MCF 10A (cell line): ENCODE measurements around the gene CKAP2. TPM values are rescaled to one million over a fixed set of nuclear protein-coding genes. Genes with fewer than 3 reads are reported as not detected.

Source experiments
- BruUV-seq: library from RNA; stranded (reverse); fragments of 400-500 nt; replicated peaks from 2 replicates; lab custom pipeline; 2021; lab: Mats Ljungman, UMichigan
- CTCF ChIA-PET: fragments of 300-600 bp; sonication (Branson Sonifier 250); formaldehyde crosslinking; extraction: SDS; loops from one replicate; lab custom pipeline; 2021; ENCODE audit warnings: antibody characterized with exemption, inconsistent platforms; lab: Yijun Ruan, JAX
- POLR2A ChIA-PET: fragments of 300-600, 350-650 bp; sonication (Branson Sonifier 250); formaldehyde crosslinking; extraction: SDS; loops from one replicate; lab custom pipeline; 2020; ENCODE audit warnings: antibody characterized with exemption, inconsistent platforms; lab: Yijun Ruan, JAX
- DNase-seq: peaks from one replicate; pipeline ENCODE4 v3.0.0-alpha.2; 2018; ENCODE audit not compliant: unreplicated experiment
- H3K27ac Mint-ChIP-seq: one replicate; pipeline ENCODE4 v1.8.0; 2022; ENCODE audit warnings: mild to moderate bottlenecking, low read depth, mixed read lengths; ENCODE audit not compliant: unreplicated experiment
- H3K27me3 Mint-ChIP-seq: one replicate; pipeline ENCODE4 v1.8.0; 2022; ENCODE audit warnings: mixed read lengths; ENCODE audit not compliant: insufficient read depth, unreplicated experiment
- H3K36me3 Mint-ChIP-seq: one replicate; pipeline ENCODE4 v1.8.0; 2022; ENCODE audit warnings: mild to moderate bottlenecking, moderate library complexity, mixed read lengths; ENCODE audit not compliant: insufficient read depth, unreplicated experiment
- H3K4me1 Mint-ChIP-seq: one replicate; pipeline ENCODE4 v1.8.0; 2022; ENCODE audit warnings: mixed read lengths; ENCODE audit not compliant: insufficient read depth, unreplicated experiment
- H3K4me3 Mint-ChIP-seq: one replicate; pipeline ENCODE4 v1.8.0; 2022; ENCODE audit warnings: mild to moderate bottlenecking, moderate library complexity, mixed read lengths; ENCODE audit not compliant: unreplicated experiment
- H3K9me3 Mint-ChIP-seq: one replicate; pipeline ENCODE4 v1.8.0; 2022; ENCODE audit warnings: mixed read lengths; ENCODE audit not compliant: unreplicated experiment
- CTCF ChIP-seq: fragments of 200-600 bp; IDR thresholded peaks from one replicate; pipeline ENCODE4 v1.8.0; 2022; ENCODE audit warnings: antibody characterized with exemption, mild to moderate bottlenecking; ENCODE audit not compliant: unreplicated experiment
- intact Hi-C: fragments of 100-400 bp; cut with micrococcal nuclease; formaldehyde crosslinking; loops from 2 replicates; pipeline ENCODE4 v1.14.1; 2022
- total RNA-seq: library from RNA; stranded (reverse); gene quantifications from 2 replicates; pipeline ENCODE4 v1.2.3, GENCODE V29; 2022

The CKAP2 gene
- total RNA-seq, 1 experiment from 2014 or later: 50.7 TPM

- Mint-ChIP-seq H3K4me1 (no peaks in the 10 kb centered on the region), H3K27me3 (no peaks in the 10 kb centered on the region), H3K4me3 (no peak overlapping the region), H3K9me3 (no peaks in the 10 kb centered on the region), H3K36me3 (peaks cover 85% of the 10 kb centered on the region), H3K27ac (peak overlapping the region; percentile 27)
- CTCF ChIA-PET: interaction anchor here (0.6 to 1.6 kb wide), 3 partner anchors 9 to 18 kb away, joined by 3 read pairs; no protein-coding TSS in a partner anchor
- no peak for TF ChIP-seq CTCF
- POLR2A ChIA-PET: interaction anchor here (0.6 to 2.3 kb wide), 4 partner anchors 9 to 26 kb away, joined by 4 to 6 read pairs (median 4); no protein-coding TSS in a partner anchor
- intact Hi-C loops: no loop called here
- DNase-seq: no peak
- no TSS peak for BruUV-seq
Measured at GRCh38 chr13:52432456-52432855, 22.8 kb upstream of the CKAP2 start.

DNA sequence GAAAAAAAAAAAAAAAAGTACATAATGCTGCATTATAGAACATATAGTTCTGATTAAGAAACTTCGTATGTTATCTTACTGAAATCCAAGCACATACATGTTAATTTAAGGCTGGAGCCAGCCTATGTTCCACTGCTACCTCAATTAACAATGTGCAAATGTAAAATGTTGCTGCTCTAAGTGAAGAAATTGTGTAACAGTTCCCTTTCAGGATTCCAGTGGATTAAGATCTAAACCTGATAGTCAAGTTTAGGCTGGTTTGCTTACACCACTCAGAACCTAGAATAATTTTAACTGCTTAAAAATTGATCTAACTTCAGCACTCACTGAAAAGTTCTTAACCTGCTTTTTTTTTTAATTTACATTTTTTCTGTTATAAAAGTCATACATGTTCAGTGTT lies 9.0 kb upstream of the CKAP2 start:
- DNase-seq: no peak
- POLR2A ChIA-PET: interaction anchor here (1.7 to 5.5 kb wide), 2 partner anchors 31 to 103 kb away, joined by 4 to 101 read pairs; no protein-coding TSS in a partner anchor
- CTCF ChIA-PET: interaction anchor here (0.6 kb wide), 2 partner anchors 27 to 599 kb away, joined by 3 to 5 read pairs; no protein-coding TSS in a partner anchor
- Mint-ChIP-seq H3K4me1 (peaks cover 17% of the 10 kb centered on the region), H3K36me3 (peaks cover 50% of the 10 kb centered on the region), H3K4me3 (no peak overlapping the region), H3K27ac (no peak overlapping the region), H3K9me3 (no peaks in the 10 kb centered on the region), H3K27me3 (no peaks in the 10 kb centered on the region)
- intact Hi-C loops: no loop called here
- BruUV-seq: no TSS peak
- TF ChIP-seq CTCF: no peak

DNA sequence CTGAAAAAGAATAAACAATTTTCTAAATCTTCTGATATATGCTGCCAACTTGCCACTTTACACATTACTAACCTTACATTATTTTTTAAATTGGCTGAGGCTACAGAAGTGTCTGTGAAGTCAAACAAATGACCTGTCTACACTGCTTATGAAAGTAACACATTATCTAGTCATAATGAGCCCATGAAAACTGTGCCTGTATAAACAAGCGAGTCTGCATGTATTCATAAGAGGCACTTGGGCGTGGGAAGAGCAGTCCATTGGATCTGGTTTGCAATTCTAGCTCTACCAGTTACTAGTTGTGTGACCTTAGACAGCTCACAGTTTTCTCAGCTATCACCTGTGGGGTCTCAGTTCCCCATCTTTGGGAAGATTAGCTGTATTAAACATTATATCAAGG lies 7.9 kb upstream of the CKAP2 start:
- ChIA-PET POLR2A (interaction anchor here (0.6 to 6.0 kb wide), 8 partner anchors 8 to 551 kb away, joined by 3 to 101 read pairs (median 13); no protein-coding TSS in a partner anchor), CTCF (interaction anchor here (0.6 to 7.0 kb wide), 6 partner anchors 15 to 102 kb away, joined by 3 to 291 read pairs (median 6); partner anchors contain the start of gene THSD1)
- H3K36me3 Mint-ChIP-seq: peaks cover 39% of the 10 kb centered on the region
- TF ChIP-seq CTCF: no peak
- no TSS peak for BruUV-seq
- H3K9me3 Mint-ChIP-seq: no peaks in the 10 kb centered on the region
- intact Hi-C loops: no loop called here
- H3K27me3 Mint-ChIP-seq: no peaks in the 10 kb centered on the region
- no peak overlapping the region for H3K4me3 Mint-ChIP-seq
- peaks cover 16% of the 10 kb centered on the region for H3K4me1 Mint-ChIP-seq
- DNase-seq: no peak
- no peak overlapping the region for H3K27ac Mint-ChIP-seq

- Mint-ChIP-seq H3K27me3 (no peaks in the 10 kb centered on the region), H3K4me1 (peaks cover 12% of the 10 kb centered on the region), H3K4me3 (peak overlapping the region; percentile 42), H3K36me3 (peaks cover 33% of the 10 kb centered on the region), H3K27ac (peak overlapping the region; percentile 12), H3K9me3 (no peaks in the 10 kb centered on the region)
- ChIA-PET POLR2A (interaction anchor here (0.6 to 6.0 kb wide), 14 partner anchors 9 to 444 kb away, joined by 3 to 101 read pairs (median 8); partner anchors contain the start of genes SUGT1 and THSD1), CTCF (interaction anchor here (0.5 to 7.0 kb wide), 12 partner anchors 15 to 807 kb away, joined by 3 to 291 read pairs (median 3); partner anchors contain the start of gene THSD1)
- BruUV-seq: no TSS peak
- TF ChIP-seq CTCF: no peak
- peak; percentile 39 for DNase-seq
- intact Hi-C loops: no loop called here
Measured at GRCh38 chr13:52447815-52448552, 7.3 kb upstream of the CKAP2 start.
